T-cell (primary cell): ENCODE data around the gene SHB. TPM values are rescaled to one million over a fixed set of nuclear protein-coding genes. Genes with fewer than 3 reads are reported as not detected.

Source experiments
- ATAC-seq, 4 experiments: fragments of 200-7000 bp in 3 of 4; fragments of 150-1000 bp in 1 of 4; cut with Tn5 transposase; replicated peaks in 1 of 4; 1 replicate in 3 of 4; 2 replicates in 1 of 4; pipeline ENCODE4 v1.10.0; 2021; ENCODE audit warnings: moderate library complexity in 3 of 4, mild to moderate bottlenecking in 2 of 4, moderate number of reproducible peaks in 1 of 4
- CTCF ChIA-PET, 2 donors: fragments of 300-600 bp; sonication (Branson Sonifier 250); formaldehyde crosslinking; loops; one replicate each; lab custom pipeline; 2022; ENCODE audit warnings: antibody characterized with exemption in 2 of 2; lab: Charles Lee
- POLR2A ChIA-PET, 2 donors: fragments of 300-600 bp; sonication (Branson Sonifier 250); formaldehyde crosslinking; loops; one replicate each; lab custom pipeline; 2022; ENCODE audit warnings: antibody characterized with exemption in 2 of 2; lab: Charles Lee
- DNase-seq, 35 experiments: peaks; one replicate each; pipeline versions ENCODE4 v3.0.0 to v3.0.0-alpha.2; 2013 to 2023
- H3K27ac ChIP-seq: one replicate; pipeline ENCODE4 v1.5.1; 2013; ENCODE audit warnings: low read length
- H3K27me3 ChIP-seq, 2 experiments: replicated peaks in 1 of 2; 1 replicate in 1 of 2; 2 replicates in 1 of 2; pipeline versions ENCODE4 v1.6.1 to v1.7.0; 2013; ENCODE audit warnings: low read length in 1 of 2, mixed read lengths in 1 of 2; ENCODE audit not compliant: control insufficient read depth in 2 of 2, insufficient read depth in 2 of 2; ENCODE audit errors: extremely low read depth in 1 of 2
- H3K36me3 ChIP-seq, 2 donors: 1 replicate in 1 of 2; 2 replicates in 1 of 2; pipeline versions ENCODE4 v1.6.1 to v1.7.0; 2013; ENCODE audit warnings: low read length in 1 of 2; ENCODE audit not compliant: control insufficient read depth in 2 of 2, insufficient read depth in 1 of 2; ENCODE audit errors: extremely low read depth in 1 of 2
- H3K4me1 ChIP-seq, 2 experiments: 1 replicate in 1 of 2; 2 replicates in 1 of 2; pipeline versions ENCODE4 v1.6.1 to v1.7.0; 2013; ENCODE audit warnings: low read length in 2 of 2, mixed read lengths in 1 of 2; ENCODE audit not compliant: insufficient read depth in 2 of 2, control insufficient read depth in 1 of 2; ENCODE audit errors: extremely low read depth in 1 of 2
- H3K4me3 ChIP-seq, 2 donors: 1 replicate in 1 of 2; 2 replicates in 1 of 2; pipeline versions ENCODE4 v1.5.1 to v1.7.0; 2013; ENCODE audit warnings: mild to moderate bottlenecking in 2 of 2, low read length in 1 of 2, moderate library complexity in 1 of 2; ENCODE audit not compliant: control insufficient read depth in 1 of 2; ENCODE audit errors: extremely low read depth in 1 of 2
- H3K9me3 ChIP-seq: 2 replicates; pipeline ENCODE4 v1.7.0; 2013
- H3K27ac Mint-ChIP-seq, 2 donors: one replicate each; pipeline ENCODE4 v1.8.0; 2020 to 2021; ENCODE audit warnings: mild to moderate bottlenecking in 2 of 2, mixed read lengths in 2 of 2
- H3K27me3 Mint-ChIP-seq, 2 donors: one replicate each; pipeline ENCODE4 v1.8.0; 2021 to 2022; ENCODE audit warnings: mixed read lengths in 2 of 2
- H3K36me3 Mint-ChIP-seq: one replicate; pipeline ENCODE4 v1.8.0; 2021; ENCODE audit warnings: mixed read lengths
- H3K4me1 Mint-ChIP-seq, 3 donors: one replicate each; pipeline ENCODE4 v1.8.0; 2020 to 2022; ENCODE audit warnings: mixed read lengths in 3 of 3, mild to moderate bottlenecking in 1 of 3
- H3K4me3 Mint-ChIP-seq, 3 donors: one replicate each; pipeline ENCODE4 v1.8.0; 2020 to 2022; ENCODE audit warnings: mild to moderate bottlenecking in 3 of 3, mixed read lengths in 3 of 3, moderate library complexity in 3 of 3
- H3K9me3 Mint-ChIP-seq, 3 donors: one replicate each; pipeline ENCODE4 v1.8.0; 2020 to 2022; ENCODE audit warnings: mixed read lengths in 3 of 3
- WGBS: methylation state at CpG from one replicate; pipeline ENCODE4 v1.1.5; 2013; ENCODE audit warnings: missing lambda C conversion rate; ENCODE audit not compliant: insufficient coverage; 5-methylcytosine and 5-hydroxymethylcytosine counted together
- total RNA-seq, 35 experiments: library from RNA in 6 of 35; stranded (reverse) in 6 of 35; fragments of 120-200 nt in 1 of 35; gene quantifications; one replicate each; pipeline versions ENCODE4 v1.2.1 to v1.2.4 and lab custom pipeline; 2013 to 2026

The SHB gene
- total RNA-seq, 5 donors from 2014 or later (not counting 1 experiment from before 2014, with no cell fraction given): 1.2 to 1.5 (median 1.3) TPM

DNA sequence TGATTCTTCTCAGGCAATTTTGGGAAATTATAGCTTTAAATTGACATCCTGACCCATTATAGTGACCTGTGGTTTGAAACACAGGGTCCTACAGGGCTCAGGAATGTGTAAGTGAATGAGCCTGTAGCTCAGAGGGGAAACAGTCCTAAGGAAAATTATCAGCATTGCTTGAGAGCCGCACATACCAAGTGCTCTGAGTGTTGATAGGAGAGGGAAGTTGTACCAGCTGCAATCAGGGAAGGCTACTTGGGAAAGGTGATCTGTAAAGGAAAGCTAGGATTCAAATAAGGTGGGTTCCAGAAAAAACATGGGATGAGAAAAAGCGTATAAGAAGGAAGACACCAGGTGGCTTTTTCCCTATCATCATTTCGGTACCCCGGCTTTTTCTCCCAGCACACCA, 160.7 kb downstream of the SHB start:
- H3K4me3 ChIP-seq: no peak overlapping the region
- no peaks in the 10 kb centered on the region for H3K9me3 Mint-ChIP-seq
- DNase-seq (no peak), ATAC-seq (no peak)
- H3K36me3 ChIP-seq: no peaks in the 10 kb centered on the region
- no peak overlapping the region for H3K27ac Mint-ChIP-seq
- H3K36me3 Mint-ChIP-seq: no peaks in the 10 kb centered on the region
- no peaks in the 10 kb centered on the region for H3K9me3 ChIP-seq
- H3K4me1 Mint-ChIP-seq: peaks cover 10 to 12% (median 10%) of the 10 kb centered on the region in 3 donors
- ChIA-PET CTCF (interaction anchor here (0.5 to 0.7 kb wide), 2 partner anchors 14 to 526 kb away, joined by 3 read pairs; no protein-coding TSS in a partner anchor), POLR2A (interaction anchor here in 1 of 2 donors (0.6 kb wide), 1 partner anchor 101 kb away, joined by 3 read pairs; no protein-coding TSS in a partner anchor)
- no peak overlapping the region for H3K4me3 Mint-ChIP-seq
- no peak overlapping the region for H3K27ac ChIP-seq
- WGBS: 67% methylated on average over 3 of the region's 4 CpGs
- H3K4me1 ChIP-seq: peaks cover 3 to 14% of the 10 kb centered on the region in 2 experiments
- H3K27me3 ChIP-seq: peaks cover 0 to 11% of the 10 kb centered on the region in 2 experiments
- no peaks in the 10 kb centered on the region for H3K27me3 Mint-ChIP-seq

DNA sequence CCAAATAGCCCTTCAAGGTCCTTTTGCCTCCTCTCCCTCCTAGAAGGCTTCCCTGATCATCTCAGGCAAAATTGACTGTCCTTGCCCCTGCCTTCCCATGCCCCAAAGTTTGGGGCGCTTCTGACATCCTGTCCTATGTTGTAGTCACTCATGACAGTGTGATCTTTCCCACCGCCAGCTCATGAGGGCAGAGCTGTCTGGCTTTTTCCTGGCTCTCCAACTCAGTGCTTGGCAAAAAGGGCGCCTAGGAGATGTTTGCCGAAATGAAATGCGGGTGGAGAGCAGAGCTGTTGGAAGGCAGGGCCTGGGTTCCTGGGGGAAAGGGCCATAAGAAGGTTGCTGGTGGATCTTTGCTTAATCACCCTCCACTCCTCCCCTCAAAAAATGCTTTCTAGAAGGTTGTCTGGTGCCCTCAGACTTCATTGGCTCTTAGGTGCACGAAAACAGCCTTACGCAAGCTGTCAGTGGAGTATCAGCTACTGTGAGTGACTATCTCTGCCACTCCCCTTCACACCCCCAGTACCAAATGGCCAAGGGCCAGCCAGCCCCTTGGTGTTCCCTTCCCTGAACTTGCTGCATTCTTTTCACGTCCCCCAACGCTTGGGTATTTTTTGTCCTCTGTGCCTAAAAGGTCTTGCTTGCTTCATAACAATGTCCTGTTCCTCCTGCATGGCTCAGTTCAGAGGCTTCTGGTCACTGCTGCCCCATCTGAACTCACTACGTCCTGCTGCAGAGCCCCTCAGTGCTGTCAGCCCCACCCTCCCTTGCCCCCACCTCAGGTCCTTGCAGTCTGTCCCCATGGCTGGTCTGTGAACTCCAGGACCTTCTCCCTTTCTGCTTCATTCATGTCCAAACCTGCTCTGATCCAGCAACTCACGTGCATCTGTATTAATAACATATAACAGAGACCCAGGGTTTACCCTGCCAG, 162.5 kb downstream of the SHB start:
- Mint-ChIP-seq H3K36me3 (no peaks in the 10 kb centered on the region), H3K4me1 (peaks cover 23 to 28% (median 24%) of the 10 kb centered on the region in 3 donors), H3K4me3 (peak overlapping the region; percentile 14 to 46 (median 17)), H3K27me3 (no peaks in the 10 kb centered on the region), H3K27ac (peak overlapping the region in 1 of 2 donors; percentile 20), H3K9me3 (no peaks in the 10 kb centered on the region)
- peaks cover 12 to 21% of the 10 kb centered on the region in 2 experiments for H3K4me1 ChIP-seq
- WGBS: 84% methylated on average over 7 of the region's 11 CpGs
- POLR2A ChIA-PET: interaction anchor here in 1 of 2 donors (0.6 kb wide), 1 partner anchor 89 kb away, joined by 3 read pairs; no protein-coding TSS in a partner anchor
- no peak for ATAC-seq
- CTCF ChIA-PET: no interaction called here
- peaks cover 0 to 11% of the 10 kb centered on the region in 2 experiments for H3K27me3 ChIP-seq
- H3K27ac ChIP-seq: no peak overlapping the region
- no peaks in the 10 kb centered on the region for H3K9me3 ChIP-seq
- DNase-seq: no peak
- no peak overlapping the region for H3K4me3 ChIP-seq
- no peaks in the 10 kb centered on the region for H3K36me3 ChIP-seq

DNA sequence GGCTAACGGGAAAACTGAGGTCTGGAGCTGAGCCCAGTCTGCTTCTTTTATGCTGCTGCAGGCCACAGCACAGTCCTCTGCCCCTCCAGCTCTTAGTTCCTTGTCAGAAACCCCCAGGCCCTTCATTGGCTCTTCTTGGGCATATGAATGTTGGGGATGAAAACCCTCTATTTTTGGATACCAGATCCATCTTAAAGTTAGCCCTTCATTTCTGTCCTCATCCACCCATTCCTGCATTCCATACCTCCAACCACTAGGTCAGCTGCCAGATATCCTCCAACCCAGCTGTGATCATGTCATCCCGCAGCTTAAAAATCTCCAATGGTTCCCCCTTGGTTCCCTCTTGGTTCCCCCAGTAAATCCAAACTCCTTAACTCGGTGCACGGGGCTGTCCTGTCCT, 163.3 kb downstream of the SHB start:
- Mint-ChIP-seq H3K4me1 (peaks cover 24 to 29% (median 25%) of the 10 kb centered on the region in 3 donors), H3K36me3 (no peaks in the 10 kb centered on the region), H3K27ac (peak overlapping the region in 1 of 2 donors; percentile 39), H3K9me3 (no peaks in the 10 kb centered on the region), H3K27me3 (no peaks in the 10 kb centered on the region), H3K4me3 (peak overlapping the region; percentile 17 to 46 (median 25))
- 98% methylated on average over 3 of the region's 4 CpGs for WGBS
- no peaks in the 10 kb centered on the region for H3K9me3 ChIP-seq
- H3K4me1 ChIP-seq: peaks cover 12 to 21% of the 10 kb centered on the region in 2 experiments
- no peak overlapping the region for H3K27ac ChIP-seq
- CTCF ChIA-PET: interaction anchor here in 1 of 2 donors (1.1 kb wide), 1 partner anchor 19 kb away, joined by 3 read pairs; no protein-coding TSS in a partner anchor
- DNase-seq: no peak
- POLR2A ChIA-PET: no interaction called here
- no peak overlapping the region for H3K4me3 ChIP-seq
- H3K36me3 ChIP-seq: no peaks in the 10 kb centered on the region
- no peak for ATAC-seq
- peaks cover 0 to 7% of the 10 kb centered on the region in 2 experiments for H3K27me3 ChIP-seq

DNA sequence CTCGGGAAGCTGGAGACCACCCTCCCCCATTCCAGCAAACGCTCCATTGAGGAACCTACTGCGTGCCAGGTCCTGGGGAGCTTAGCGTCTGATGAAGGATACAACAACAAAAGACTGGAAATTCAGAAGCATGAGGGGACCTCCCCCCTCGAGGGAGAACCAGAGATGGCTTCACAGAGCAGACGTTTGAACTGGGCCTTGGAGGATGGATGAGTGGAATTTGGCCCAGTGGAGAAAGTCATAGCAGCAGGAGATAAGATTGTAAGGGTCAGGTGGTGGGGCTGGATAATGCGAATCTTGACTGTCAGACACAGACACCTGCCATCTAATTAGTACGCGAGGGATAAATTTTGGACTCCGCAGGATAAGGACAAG, 163.9 kb downstream of the SHB start:
- Histone ChIP-seq H3K4me1 (peaks cover 12 to 21% of the 10 kb centered on the region in 2 experiments), H3K9me3 (no peaks in the 10 kb centered on the region), H3K36me3 (no peaks in the 10 kb centered on the region), H3K27me3 (peaks cover 0 to 7% of the 10 kb centered on the region in 2 experiments), H3K4me3 (no peak overlapping the region), H3K27ac (no peak overlapping the region)
- ATAC-seq: no peak
- ChIA-PET CTCF (interaction anchor here (0.6 to 1.1 kb wide), 3 partner anchors 11 to 104 kb away, joined by 3 to 5 read pairs (median 3); no protein-coding TSS in a partner anchor), POLR2A (no interaction called here)
- peak overlapping the region in 2 of 3 donors; percentile 81 to 89 for H3K4me3 Mint-ChIP-seq
- H3K27ac Mint-ChIP-seq: peak overlapping the region in 1 of 2 donors; percentile 91
- H3K9me3 Mint-ChIP-seq: no peaks in the 10 kb centered on the region
- WGBS: 98% methylated on average over 7 of the region's 10 CpGs
- H3K27me3 Mint-ChIP-seq: no peaks in the 10 kb centered on the region
- H3K4me1 Mint-ChIP-seq: peaks cover 24 to 31% (median 27%) of the 10 kb centered on the region in 3 donors
- no peaks in the 10 kb centered on the region for H3K36me3 Mint-ChIP-seq
- DNase-seq: peak in 1 of 35 experiments; percentile 8

DNA sequence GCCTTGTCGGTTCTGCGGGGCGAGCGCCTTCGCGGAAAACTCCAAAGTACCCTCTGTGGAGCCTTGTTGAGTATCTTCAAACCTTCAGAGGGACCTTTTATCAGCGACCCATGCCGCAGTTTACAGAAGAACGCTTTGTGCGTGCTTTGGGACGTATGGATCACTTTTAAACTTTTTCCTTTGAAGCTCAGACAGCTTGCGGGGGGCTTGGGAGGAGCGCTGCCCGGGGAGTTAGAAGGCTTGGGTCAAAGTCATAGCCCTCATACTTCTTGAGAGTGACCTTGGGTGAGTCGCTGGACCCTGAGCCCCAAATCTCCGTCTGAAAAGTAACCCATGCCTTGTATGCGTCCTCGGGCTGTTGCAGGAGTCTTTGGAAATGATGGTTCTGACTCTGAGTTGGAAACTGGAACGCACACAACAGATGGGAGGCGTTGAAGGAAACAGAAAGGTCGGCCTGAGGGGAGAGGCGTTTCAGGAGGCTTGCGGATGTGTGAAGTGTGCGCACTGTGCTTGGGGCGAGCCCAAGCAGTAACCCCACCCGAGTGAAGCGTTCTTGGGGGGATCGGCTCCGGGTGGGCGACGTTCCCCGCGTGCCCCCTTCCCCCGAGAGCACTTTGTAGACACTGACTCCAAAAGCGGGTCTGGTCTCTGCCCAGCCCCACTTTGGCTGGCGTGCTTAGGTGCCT, 164.4 kb downstream of the SHB start:
- Mint-ChIP-seq H3K4me1 (peaks cover 24 to 31% (median 27%) of the 10 kb centered on the region in 3 donors), H3K27me3 (no peaks in the 10 kb centered on the region), H3K36me3 (no peaks in the 10 kb centered on the region), H3K4me3 (peak overlapping the region; percentile 81 to 89 (median 84)), H3K9me3 (no peaks in the 10 kb centered on the region), H3K27ac (peak overlapping the region; percentile 91 to 94)
- ChIA-PET CTCF (interaction anchor here (0.6 to 1.1 kb wide), 4 partner anchors 11 to 103 kb away, joined by 3 to 5 read pairs (median 3); no protein-coding TSS in a partner anchor), POLR2A (no interaction called here)
- ATAC-seq (no peak), DNase-seq (no peak)
- Histone ChIP-seq H3K27ac (peak overlapping the region; percentile 77), H3K36me3 (no peaks in the 10 kb centered on the region), H3K9me3 (no peaks in the 10 kb centered on the region), H3K4me1 (peaks cover 12 to 21% of the 10 kb centered on the region in 2 experiments), H3K27me3 (peaks cover 0 to 7% of the 10 kb centered on the region in 2 experiments), H3K4me3 (peak overlapping the region; percentile 64 to 65)
- 50% methylated on average over 32 of the region's 36 CpGs for WGBS
